Kidney epithelial cell (primary cell): ENCODE measurements around the gene IGFBP2. TPM values are rescaled to one million over a fixed set of nuclear protein-coding genes. Genes with fewer than 3 reads are reported as not detected.

Source experiments
- DNase-seq: peaks from one replicate; pipeline ENCODE4 v3.0.0-alpha.2; 2010; ENCODE audit warnings: low read depth
- H3K27me3 ChIP-seq: 2 replicates; pipeline ENCODE4 v1.6.0; 2011; ENCODE audit warnings: low read length; ENCODE audit not compliant: control insufficient read depth, insufficient read depth
- H3K36me3 ChIP-seq: 2 replicates; pipeline ENCODE4 v1.5.1; 2011; ENCODE audit warnings: low read length; ENCODE audit not compliant: control insufficient read depth, insufficient read depth
- H3K4me3 ChIP-seq: 2 replicates; pipeline ENCODE4 v1.5.1; 2011; ENCODE audit warnings: low read depth, mild to moderate bottlenecking, control low read depth, low read length
- total RNA-seq: library from RNA; depleted of rRNA; stranded (reverse); fragments of >200 nt; gene quantifications from 2 replicates; pipeline ENCODE4 v1.2.3, GENCODE V29; 2015
- TF ChIP-seq, protein P1 (sequence below): IDR thresholded peaks from 2 replicates; pipeline ENCODE4 v1.5.1; 2011; ENCODE audit warnings: mild to moderate bottlenecking, moderate library complexity, low read length, control low read depth, inconsistent platforms; ENCODE audit not compliant: insufficient read depth, poor library complexity, severe bottlenecking

Gene IGFBP2
- total RNA-seq, 1 donor from 2014 or later: 298 TPM

DNA sequence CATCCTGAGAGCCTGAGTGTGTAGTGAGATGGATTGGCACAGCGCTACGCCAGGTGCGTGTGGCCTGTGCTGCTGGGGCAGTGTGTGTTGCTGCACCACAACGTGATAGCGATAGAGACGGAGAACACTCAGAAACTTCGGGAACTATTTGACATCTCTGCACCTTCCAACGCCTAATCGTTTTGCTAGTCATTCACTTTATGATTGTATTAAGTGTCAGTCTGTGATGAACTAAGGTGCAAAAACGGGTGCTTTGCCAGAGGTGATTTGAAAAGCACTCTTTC, 26.0 kb upstream of the IGFBP2 start:
- H3K36me3 ChIP-seq: no peaks in the 10 kb centered on the region
- TF ChIP-seq, protein P1, sequence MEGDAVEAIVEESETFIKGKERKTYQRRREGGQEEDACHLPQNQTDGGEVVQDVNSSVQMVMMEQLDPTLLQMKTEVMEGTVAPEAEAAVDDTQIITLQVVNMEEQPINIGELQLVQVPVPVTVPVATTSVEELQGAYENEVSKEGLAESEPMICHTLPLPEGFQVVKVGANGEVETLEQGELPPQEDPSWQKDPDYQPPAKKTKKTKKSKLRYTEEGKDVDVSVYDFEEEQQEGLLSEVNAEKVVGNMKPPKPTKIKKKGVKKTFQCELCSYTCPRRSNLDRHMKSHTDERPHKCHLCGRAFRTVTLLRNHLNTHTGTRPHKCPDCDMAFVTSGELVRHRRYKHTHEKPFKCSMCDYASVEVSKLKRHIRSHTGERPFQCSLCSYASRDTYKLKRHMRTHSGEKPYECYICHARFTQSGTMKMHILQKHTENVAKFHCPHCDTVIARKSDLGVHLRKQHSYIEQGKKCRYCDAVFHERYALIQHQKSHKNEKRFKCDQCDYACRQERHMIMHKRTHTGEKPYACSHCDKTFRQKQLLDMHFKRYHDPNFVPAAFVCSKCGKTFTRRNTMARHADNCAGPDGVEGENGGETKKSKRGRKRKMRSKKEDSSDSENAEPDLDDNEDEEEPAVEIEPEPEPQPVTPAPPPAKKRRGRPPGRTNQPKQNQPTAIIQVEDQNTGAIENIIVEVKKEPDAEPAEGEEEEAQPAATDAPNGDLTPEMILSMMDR: no peak
- H3K27me3 ChIP-seq: peaks cover 10% of the 10 kb centered on the region
- DNase-seq: no peak
- no peak overlapping the region for H3K4me3 ChIP-seq

DNA sequence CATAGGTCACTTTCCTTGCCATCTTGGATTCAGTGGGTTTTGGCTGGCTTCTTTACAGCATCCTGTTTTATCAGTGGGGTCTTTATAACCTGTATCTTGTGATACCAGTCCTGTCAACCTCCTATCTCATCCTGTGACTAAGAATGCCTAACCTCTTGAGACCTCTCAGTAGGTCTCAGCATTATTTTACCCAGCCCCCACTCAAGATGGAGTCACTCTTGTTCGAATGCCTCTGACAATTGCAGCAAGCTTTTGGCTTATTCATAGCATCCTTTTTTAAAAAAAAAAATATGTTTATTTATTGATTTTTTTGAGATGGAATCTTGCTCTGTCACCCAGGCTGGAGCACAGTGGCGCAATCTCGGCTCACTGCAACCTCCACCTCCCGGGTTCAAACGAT, 24.7 kb upstream of the IGFBP2 start:
- TF ChIP-seq, protein P1: no peak
- Histone ChIP-seq H3K27me3 (peaks cover 8% of the 10 kb centered on the region), H3K4me3 (no peak overlapping the region), H3K36me3 (no peaks in the 10 kb centered on the region)
- no peak for DNase-seq

DNA sequence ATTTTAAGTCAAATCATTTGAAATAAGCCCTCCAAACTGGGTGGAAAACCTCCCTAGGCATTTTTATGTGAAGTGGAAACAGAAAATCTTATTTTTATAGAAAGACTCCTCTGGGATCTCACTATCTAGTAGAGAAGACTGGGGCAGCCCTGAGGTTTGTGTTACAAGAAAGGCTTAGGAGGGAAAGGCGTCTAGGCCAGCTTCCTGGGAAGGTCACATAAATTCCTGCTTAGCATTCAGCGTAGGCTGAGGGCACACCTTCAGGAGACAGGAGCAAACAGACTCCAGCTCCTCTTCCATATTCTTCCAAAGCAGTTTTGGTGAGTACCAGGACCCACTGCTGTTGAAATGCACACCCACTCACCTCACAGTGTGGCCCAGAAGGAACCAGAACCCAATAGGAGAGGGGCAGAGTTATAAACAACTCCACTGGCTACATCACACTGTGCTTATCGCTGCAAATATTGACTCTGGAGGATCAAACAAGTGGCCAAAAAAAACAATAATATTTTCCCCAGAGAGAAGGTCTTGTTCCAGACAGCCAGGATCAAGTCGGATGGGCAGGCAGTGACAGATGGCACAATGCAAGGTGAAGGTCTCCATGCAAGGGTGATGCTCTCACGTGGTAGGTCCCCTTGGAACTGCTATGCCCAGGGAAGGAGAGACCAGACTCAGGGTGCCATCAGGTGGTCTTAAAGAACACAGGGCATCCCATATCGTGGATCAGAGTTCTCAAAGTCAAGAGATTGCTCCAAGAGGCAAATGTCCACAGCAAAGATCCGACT, 17.7 kb upstream of the IGFBP2 start:
- no peak overlapping the region for H3K4me3 ChIP-seq
- H3K36me3 ChIP-seq: no peaks in the 10 kb centered on the region
- DNase-seq: no peak
- no peaks in the 10 kb centered on the region for H3K27me3 ChIP-seq
- TF ChIP-seq, protein P1: no peak

DNA sequence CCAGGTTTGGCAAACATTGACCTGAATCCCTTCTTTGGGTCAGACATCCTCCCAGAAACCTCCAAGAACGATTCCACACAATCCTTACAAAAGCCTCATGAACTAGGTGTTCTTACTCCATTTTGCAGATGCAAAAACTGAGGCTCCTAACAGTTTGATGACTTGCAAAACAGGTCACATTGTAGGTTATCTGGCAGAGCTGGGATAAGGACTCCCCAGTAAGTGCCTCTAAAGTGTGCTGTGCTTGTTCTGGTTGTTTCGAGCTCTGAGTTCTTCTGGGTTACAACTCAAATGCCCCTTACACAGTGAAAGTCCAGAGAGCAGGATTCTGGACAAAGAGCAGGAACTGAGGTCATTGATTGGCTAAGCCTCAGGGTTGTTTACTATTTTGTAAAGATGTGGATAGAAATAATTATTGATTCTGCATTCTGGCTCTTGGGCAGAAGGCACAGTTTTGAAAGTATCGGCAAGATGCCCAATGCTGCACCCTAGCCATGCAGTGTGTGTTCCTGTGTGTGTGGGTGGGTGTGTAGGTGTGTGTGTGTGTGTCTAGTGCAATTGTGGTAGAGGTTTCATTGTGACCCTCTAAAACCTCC, 17.0 kb upstream of the IGFBP2 start:
- no peak overlapping the region for H3K4me3 ChIP-seq
- TF ChIP-seq, protein P1: no peak
- no peaks in the 10 kb centered on the region for H3K36me3 ChIP-seq
- no peak for DNase-seq
- no peaks in the 10 kb centered on the region for H3K27me3 ChIP-seq

DNA sequence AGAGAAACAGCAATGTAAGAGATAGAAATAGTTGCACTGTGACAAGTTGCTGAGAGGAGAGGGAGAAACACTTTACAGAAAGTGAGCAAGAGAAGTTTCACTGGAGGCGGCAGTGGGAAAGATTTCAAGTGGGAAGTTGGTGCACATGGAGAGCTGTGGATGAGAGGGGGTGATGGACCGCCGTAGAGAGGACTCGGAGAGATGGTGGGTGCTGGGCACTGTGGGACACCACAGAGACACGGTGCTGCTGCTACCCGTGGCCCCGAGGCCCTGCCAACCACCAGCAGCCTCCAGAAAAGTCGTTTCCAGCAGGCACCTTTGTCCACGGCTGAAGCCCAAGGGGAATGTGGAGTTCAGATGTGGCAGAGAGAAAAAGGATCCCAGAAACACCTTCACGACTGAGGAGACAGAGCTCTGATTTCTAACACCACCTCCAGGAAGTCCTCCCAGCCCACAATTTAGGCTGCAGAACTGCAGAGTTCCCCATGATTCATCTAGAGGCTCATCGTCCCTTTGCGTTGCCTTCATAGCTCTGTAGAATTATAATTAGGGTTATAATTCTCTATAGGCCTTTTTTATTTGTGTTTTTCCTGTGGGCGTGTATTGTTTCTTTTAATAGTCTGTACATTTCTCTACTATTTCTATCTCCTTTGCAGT, 15.9 kb upstream of the IGFBP2 start:
- DNase-seq: no peak
- Histone ChIP-seq H3K4me3 (no peak overlapping the region), H3K36me3 (no peaks in the 10 kb centered on the region), H3K27me3 (no peaks in the 10 kb centered on the region)
- TF ChIP-seq, protein P1: no peak

DNA sequence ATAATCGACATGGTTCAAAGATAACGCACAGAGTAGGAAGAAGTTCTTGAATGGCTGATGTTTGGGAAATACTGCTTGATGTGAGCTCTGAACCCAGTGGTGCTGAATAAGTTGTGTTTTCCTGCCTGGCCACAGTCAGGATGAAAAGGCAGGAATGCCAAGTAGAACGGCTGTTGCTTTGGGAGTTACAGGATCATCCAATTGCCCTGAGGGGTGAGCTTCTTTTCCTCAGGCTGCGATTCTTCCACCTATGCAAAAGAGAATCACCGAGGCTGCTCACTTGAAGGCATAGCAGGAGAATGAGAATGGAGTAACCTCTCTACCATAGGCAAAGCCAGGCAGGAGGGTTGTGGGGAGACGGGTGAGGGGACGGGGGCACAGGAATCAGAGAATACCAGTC, 14.4 kb upstream of the IGFBP2 start:
- Histone ChIP-seq H3K27me3 (no peaks in the 10 kb centered on the region), H3K4me3 (no peak overlapping the region), H3K36me3 (no peaks in the 10 kb centered on the region)
- DNase-seq: no peak
- TF ChIP-seq, protein P1: no peak
